ENCODE results near the gene SYT4.
"Not testable (repeated sequence)": the region's sequence is repeated elsewhere in the genome, so short reads cannot be mapped to it uniquely, and the experiment has no call there.

SYT4 gene, protein sequence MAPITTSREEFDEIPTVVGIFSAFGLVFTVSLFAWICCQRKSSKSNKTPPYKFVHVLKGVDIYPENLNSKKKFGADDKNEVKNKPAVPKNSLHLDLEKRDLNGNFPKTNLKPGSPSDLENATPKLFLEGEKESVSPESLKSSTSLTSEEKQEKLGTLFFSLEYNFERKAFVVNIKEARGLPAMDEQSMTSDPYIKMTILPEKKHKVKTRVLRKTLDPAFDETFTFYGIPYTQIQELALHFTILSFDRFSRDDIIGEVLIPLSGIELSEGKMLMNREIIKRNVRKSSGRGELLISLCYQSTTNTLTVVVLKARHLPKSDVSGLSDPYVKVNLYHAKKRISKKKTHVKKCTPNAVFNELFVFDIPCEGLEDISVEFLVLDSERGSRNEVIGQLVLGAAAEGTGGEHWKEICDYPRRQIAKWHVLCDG

DNA sequence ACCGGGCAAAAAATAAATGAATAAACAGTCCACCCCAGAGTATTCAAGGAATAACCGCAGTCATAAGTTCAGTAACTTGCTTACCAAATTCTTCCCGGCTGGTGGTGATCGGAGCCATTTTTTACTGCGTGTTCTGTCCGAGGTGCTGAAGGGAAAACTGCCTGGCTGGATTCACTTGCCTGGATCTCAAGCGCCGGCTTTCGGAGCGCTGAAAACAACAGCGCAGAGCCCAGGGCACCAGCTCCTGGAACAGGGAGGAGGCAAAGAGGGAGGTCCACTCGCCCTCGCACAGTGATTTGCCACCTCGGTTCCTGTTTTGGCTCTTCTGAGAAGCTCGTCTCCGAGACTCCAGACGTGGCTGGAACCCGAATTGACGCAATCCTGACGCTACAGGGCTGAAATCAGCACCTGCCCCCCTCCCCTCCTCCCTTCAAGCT, at the start of gene SYT4:
SYT4 (minus strand) TSS at position 327 of the 437 bp plus-strand sequence; CDS start at position 118, 209 bp downstream.
- no peak for DNase-seq

DNA sequence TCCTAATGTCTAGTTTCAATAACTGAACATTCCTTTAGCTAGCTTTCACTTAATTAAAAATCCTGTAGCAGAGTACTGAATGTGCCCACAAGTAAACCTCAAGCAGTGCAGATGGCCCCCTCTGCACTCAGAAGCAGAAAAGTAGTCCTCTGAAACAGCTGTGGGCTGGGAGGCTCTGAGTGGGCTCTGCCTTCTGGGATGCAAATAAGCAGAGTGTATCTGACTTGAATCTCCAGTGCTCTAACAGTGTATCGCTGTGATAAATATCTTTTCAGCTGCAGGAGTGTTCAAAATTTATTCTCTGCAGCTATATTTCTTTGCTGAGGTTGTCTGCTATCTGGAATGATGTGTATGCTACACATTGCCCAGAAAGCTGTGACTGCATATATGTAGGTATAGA, 44.8 kb upstream of the SYT4 start:
- DNase-seq, result no peak

DNA sequence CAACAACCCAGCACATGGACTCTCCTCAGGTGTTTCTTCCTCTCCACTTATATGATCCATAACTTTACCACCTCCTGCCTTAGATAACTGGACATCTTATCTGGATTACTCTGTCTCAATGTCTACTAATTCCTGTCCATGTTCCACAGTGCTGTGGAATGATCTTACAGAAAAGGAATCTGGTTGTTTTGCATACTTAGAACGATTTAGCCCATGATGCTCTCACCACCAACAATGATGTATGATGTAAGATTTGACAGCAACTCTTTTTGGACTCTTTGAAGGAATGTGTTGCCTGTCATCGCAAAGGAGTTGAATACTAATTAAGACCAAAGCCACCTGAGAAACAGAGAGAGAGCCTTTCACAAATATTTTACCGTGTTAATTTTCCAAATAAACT, 37.7 kb upstream of the SYT4 start:
- no peak for DNase-seq

DNA sequence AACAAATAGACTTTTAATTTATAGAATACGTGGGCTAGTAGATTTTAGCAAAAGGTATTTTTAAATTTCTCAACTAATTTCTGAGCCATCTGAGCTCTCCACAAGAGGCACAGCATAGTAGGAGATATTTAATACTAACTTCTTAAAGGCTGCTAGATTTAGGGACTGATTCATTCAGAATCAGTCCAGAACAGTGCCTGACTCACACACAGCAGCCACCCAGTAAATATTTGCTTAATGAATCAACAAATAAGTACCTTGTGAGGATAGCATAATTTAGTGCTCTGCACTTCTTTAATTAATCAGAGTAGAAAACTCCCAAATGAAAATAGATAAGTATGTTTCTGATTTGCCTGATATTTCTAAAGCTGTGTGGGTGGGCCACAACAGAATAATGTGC, 35.6 kb upstream of the SYT4 start:
- no peak for DNase-seq

DNA sequence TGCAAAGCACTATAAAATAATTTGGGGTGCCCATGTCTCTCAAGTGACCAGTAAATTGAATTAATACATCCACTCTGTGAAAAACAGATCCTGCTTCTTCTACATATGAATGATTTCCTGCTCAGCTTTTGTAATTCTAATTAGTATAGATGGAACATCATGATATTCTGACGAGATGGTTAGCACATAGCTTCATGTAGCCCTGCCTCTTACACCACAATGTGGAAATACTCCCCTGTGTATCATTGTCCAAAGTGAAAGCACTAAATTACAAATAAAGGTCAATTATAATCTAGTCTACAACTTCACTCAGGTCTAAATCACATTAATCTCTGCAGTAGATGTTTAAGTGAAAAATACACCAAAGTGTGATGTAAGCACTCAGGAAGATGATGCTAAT, 32.9 kb upstream of the SYT4 start:
- DNase-seq, result no peak

DNA sequence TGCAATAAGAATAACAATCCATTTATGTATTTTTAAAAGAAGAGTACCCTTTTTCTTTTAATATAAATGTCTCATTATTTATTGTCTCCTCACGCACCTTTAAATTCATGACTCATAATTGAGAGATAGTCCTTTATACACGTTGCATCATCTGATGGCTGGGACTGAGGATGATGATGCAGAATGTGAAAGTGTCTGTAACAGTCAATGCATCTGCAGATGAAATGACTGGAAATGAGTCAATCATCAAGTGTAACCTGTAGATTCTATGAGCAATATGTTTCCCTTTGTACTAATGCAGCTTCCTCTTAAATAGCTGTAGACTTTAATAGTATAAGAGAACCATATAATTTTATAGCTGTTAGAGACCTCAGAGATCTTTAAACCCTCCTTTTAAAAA, 26.1 kb upstream of the SYT4 start:
- no peak for DNase-seq

DNA sequence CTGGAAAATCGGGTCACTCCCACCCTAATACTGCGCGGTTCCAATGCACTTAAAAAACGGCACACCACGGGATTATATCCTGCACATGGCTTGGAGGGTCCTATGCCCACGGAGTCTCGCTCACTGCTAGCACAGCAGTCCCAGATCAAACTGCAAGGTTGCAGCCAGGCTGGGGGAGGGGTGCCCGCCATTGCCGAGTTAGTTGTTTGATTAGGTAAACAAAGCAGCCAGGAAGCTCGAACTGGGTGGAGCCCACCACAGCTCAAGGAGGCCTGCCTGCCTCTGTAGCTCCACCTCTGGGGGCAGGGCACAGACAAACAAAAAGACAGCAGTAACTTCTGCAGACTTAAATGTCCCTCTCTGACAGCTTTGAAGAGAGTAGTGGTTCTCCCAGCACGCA, 8.9 kb upstream of the SYT4 start:
- DNase-seq, result not testable (repeated sequence)

DNA sequence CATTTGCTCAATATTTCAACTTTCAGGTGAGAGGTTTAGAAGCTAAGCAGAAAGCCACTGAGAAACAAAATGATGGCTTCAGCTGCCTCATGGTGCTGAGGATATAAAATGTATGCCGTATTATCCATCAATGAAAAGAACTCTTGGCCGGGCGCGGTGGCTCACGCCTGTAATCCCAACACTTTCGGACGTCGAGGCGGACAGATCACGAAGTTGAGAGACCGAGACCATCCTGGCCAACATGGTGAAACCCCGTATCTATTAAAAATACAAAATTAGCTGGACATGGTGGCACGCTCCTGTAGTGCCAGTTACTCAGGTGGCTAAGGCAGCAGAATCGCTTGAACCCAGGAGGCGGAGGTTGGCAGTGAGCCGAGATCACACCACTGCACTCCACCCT, 6.0 kb upstream of the SYT4 start:
- no peak for DNase-seq

DNA sequence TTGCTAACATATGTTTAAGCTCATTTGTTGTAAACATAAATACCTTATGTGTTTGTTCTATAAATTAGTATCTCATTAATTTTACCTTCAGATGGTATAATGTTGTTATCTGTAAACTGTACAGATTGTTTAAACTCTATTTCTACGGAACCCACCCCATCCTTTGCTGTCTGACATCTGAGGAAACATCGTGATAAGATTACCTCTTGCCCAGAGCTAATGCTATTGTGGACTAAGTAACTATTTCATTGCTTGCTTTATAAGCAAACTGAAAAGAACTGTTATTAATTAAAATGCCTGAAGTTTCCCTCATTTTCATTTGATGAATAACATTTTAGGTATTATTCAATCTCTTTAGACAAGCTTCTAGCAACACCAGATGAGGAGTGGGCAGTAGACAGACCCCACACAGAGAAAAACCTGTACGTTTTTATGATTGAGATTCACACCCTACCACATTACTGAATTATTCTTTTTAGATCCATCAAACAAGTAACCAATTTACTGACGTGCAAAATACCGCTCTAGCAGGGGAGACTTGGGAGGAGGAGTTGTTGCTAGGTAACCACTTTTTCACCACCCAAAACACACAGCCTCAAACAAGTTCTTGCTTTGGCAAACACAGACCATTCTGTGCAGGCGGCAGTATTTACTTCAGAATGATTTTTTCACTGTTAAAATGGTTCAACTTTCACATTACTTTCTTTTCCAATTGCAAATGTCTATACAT, 1.9 kb upstream of the SYT4 start:
- DNase-seq, result peak in 1 of 2 donors; percentile 1

DNA sequence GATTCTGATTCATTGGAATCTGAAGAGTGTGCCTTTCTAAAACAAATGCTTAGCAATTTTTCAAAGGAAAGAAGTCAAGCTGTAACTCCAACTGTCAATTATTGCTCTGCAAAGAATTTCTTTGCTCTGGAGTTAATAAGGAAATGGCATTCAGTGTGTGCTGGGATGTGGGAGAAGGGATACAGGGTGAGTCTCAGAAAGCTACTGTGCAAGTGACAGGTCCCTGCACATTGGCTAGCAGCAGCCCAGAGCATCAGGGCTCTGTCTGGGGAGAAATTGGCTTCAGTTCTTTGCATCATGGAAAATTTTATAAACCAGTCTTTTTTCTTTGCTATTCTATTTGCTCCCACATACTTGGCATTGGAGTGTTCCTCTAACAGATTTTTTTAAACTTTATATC, 1.1 kb upstream of the SYT4 start:
- no peak for DNase-seq

DNA sequence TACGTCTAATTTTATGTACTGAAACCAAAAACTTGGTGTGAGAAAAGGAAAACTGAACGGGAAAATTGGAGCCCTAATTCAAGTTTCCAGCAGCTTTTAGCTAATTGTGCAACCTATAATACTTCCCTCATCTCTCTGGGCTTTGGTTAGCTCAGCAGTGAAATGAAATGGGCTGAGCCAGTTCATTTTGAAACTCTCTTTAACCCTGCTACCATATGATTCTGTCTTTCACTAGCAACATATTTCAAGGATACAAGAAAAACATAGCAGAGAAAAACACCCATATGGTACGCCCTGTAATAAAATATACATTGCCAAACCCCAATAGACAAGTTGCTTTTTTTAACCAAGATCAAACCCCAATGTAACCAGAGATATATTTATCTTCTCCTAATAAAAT, 799 bp downstream of the SYT4 start:
- DNase-seq, result no peak

DNA sequence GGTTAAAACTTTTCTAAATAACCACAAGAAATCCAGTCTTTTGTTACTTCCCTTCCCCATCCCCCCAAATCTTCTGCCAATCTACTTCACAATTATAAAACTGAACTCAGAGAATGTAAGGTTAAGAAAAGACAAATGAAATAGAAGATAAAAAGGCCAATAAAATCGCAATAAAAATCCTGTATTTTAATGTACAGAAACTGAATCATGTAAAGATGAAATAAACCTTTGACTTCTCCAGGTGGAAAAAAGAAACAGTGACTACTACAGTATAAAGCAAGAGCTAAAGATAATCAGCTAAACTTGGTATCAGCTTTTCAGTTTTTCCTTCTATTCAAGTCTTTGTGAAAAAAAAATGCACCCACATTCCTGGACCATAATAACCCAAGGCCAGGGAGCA, 1.7 kb downstream of the SYT4 start:
- DNase-seq, result no peak

DNA sequence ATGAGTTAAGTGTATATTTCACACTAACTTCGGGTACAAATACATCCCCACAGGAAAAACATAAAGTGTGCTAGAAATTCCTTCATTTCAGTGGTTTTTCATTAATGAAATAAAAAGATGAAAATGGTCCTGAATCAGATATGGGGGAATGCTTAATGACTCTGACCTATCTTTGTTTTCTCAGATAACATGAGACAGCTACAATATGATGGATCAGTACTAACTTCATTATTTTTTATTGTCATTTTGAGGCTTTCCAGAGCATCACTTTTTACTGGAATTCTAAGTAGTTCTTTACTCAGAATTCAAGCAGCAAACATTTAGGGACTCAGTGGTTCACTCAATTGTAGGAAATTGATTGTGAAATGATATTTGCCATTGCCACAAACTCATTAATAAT, 2.8 kb downstream of the SYT4 start:
- DNase-seq, result no peak

DNA sequence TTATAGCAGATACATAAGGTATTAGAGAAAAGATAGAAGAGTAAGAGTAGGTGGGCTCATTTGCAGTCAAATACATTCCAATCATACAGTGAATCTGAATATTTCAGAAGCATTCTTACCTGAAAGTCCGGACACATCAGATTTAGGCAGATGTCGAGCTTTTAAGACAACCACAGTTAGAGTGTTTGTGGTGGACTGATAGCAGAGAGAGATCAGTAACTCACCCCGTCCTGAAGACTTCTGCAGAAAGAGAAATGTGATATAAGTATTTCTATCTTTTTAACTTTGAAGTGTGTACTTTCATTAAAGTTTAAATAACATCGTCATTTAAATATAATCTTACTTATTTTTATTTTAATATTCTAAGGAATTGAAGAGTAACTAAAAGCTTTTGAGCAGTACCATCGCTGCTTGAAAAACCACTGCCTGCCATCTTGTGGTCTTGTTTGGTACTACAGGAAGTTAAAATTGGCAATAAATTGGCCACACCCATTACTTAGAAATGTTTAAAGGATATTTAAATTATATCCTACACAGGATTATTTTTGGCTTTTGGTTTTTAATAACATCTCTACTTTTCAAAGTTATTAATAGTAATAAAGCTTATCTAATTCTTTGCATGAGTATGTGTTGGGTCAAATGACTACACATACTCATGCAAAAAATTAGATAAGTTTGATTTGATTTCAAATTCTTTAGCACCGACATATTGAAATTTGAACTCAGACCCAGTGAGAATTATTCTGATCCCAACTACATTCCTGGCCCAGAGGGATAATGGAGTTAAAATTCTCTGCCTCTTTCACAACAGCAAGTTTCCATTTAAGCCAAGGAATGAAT, 5.5 kb downstream of the SYT4 start:
- peak in 1 of 2 donors; percentile 39 for DNase-seq

DNA sequence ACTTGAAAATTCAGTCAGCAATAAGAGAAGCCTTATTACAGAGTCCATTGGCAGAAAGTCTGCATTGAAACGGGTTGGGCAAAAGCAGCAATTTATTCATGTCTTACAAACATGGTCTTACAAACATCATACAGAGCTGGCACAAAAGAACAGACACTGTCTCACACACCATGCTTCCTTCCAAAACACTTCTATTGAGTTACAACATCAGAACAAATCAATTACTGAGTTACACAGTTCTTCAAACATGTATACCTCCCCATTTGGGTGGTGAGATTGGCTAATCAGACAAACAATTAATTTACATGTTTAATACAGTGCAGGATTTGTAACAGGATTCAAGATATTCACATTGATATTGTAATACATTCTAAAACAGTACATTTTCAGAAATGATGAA, 9.5 kb downstream of the SYT4 start:
- no peak for DNase-seq

DNA sequence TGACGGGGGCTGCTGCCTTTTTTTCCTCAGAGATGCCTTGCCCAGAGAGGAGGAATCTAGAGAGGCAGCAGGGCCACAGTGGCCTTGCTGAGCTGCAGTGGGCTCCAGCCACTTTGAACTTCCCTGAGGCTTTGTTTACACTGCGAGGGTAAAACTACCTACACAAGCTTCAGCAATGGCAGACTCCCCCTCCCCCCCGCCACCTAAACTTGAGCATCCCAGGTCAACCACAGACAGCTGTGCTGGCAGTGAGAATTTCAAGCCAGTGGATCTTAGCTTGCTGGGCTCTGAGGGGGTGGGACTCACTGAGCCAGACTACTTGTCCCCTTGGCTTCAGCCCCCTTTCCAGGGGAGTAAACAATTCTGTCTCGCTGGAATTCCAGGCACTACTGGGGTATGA, 11.8 kb downstream of the SYT4 start:
- DNase-seq, result no peak

DNA sequence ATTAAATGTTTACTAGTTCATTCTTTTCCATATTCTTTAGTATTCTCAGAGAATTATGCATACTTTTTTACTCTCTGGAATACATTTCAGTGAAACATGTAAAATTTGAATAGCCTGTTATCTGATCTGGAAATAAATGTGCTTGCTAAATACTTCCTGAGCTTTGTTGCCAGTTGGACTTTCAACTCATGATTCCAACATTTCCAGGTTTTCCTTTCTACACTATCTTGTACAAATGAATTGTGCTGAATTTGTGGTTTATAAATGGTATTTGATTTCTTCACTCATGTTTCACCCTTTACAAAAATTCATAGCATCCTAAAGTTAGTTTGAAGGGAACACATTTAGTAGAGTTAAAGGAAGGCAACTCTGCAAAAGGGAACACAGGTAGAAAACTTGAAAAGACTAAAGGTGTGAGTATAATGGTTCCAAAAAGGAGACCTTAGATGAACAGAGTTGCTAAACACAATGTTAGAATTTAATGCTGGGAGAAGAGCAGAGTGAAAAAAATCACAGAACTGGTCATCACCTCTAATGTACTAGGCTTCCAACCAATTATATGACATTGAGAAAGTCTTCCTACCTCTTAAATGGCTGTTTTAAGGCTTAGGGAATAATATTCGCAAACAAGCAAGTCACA, 28.6 kb downstream of the SYT4 start:
- DNase-seq, result no peak

DNA sequence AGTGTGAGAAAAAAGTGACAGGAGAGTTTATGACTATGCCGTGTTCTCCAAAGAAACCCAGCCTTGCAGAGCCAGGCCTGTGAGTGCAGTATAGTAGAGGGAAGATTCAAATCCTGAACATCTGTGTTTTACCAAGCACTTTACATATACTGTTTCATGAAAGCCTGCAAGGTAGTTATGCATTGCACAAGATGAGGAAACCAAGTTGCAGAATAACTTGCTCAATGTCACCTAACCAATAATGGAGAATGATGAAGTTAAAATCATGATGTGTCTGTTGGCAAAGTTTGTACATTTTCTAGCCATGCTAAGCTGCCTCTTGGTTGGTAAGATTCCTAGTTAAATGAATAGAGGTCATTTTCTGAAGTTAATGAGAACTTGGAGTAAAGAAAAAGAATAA, 29.3 kb downstream of the SYT4 start:
- no peak for DNase-seq

DNA sequence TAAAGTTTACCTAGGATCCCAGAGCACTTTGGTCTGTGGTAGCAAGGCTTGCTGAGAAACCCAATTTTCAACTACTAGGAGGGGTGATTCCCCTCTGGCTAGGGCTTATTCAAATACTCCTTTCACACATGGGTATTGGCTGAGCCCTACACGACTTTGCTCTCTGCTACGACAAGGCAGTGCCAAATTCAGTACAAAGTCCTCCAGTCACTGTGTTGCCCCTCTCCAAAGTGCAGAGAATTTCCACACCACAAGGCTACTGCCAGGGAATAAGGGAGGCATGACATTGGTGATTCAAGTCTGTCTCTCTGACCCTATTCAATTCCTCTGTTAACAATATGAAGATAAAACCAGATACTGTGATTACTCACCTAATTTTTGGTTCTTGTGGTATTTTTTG, 38.9 kb downstream of the SYT4 start:
- DNase-seq, result no peak

DNA sequence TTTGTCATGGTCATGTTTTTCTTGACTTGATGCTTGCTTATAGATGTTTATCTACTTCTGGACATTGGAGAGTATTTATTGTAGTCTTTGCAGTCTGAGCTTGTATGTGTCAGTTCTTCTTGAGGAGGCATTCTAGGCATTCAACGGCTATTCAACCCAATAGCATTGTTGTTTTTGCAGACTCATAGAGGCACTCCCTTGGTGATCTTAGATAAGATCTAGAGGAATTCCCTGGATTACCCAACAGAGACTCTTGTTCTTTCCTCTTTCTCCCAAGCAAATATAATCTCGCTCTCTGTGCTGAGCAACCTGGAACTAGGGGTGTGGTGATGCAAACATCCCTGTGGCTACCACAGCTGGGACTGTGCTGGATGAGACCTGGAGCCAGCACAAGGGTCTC, 40.4 kb downstream of the SYT4 start:
- no peak for DNase-seq

DNA sequence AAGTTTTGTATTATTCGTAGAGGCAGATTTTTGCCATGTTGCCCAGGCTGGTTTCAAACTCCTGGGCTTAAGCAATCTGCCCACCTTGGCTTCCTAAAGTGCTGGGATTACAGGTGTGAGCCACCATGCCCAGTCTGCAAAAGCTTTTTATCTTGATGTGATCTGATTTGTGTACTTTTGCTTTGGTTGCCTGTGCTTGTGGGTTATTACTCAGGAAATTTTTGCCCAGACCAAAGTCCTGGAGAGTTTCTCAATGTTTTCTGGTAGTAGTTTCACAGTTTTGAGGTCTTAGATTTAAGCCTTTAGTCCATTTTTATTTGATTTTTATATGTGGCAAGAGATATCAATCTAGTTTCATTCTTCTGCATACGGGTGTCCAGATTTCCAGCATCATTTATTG, 42.4 kb downstream of the SYT4 start:
- DNase-seq, result no peak

DNA sequence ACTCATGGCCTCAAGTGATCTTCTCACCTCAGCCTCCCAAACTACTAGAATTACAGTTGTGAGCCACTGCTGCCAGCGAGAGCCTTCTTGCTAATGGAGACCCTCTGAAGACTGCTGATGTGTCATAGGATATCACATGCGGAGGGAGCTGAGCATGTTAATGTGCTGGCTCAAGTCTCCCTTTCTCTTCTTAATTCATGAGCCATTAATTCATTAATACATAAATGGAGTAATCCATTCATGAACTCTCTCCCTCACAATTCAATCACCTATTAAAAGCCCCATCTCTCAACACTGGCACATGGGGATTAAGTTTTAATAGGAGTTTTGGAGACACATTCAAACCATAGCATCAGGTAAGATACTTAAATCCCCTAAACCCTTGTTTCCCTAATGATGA, 54.8 kb downstream of the SYT4 start:
- no peak for DNase-seq

DNA sequence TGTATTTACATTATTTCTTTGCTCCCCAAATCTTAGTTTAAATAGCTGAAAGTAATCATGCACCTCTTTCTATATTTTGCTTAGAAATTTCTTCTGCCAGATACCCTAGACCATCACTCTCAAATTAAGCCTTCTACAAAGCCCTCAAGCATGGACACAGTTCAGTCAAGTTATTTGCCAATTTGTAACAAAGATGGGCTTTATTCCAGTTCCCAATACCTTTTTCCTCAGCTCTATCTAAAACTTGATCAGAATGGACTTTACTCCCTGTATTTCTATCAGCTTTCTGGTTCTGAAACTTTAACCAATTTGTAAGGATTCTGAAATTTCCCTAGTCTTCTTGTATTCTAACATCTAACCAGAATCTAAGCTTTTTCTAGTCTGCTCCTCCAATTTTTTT, 56.6 kb downstream of the SYT4 start:
- no peak for DNase-seq

Data from CD4-positive, alpha-beta T cell treated with Interleukin-4 for 1 hour (primary cell).